ENCODE data around the gene SP5.
"Not testable (repeated sequence)": the region's sequence is repeated elsewhere in the genome, so short reads cannot be mapped to it uniquely, and the experiment has no call there.

SP5 gene

GRCh38 chr2:170711774-170712652, 3.1 kb upstream of the SP5 start:
- no peak for DNase-seq

GRCh38 chr2:170712653-170713542, 2.2 kb upstream of the SP5 start:
- DNase-seq, result no peak

- DNase-seq, result no peak
These were observed 1.4 kb upstream of the SP5 start for GRCh38 chr2:170713543-170714380.

GRCh38 chr2:170714381-170715061, 616 bp upstream of the SP5 start:
- DNase-seq, result no peak

GRCh38 chr2:170715932-170716777, 1.0 kb downstream of the SP5 start:
- no peak for DNase-seq

- DNase-seq, result peak; percentile 23
These were observed 1.9 kb downstream of the SP5 start for GRCh38 chr2:170716851-170717598.

GRCh38 chr2:170717599-170717963, 2.4 kb downstream of the SP5 start:
- DNase-seq, result no peak

- no peak for DNase-seq
These were observed 3.0 kb downstream of the SP5 start for GRCh38 chr2:170717991-170718589.

- DNase-seq, result no peak
These were observed 4.7 kb downstream of the SP5 start for GRCh38 chr2:170719810-170720209.

GRCh38 chr2:170721678-170722077, 6.5 kb downstream of the SP5 start:
- DNase-seq, result no peak

- DNase-seq, result no peak
These were observed 7.2 kb downstream of the SP5 start for GRCh38 chr2:170722301-170722700.

GRCh38 chr2:170723446-170723958, 8.4 kb downstream of the SP5 start:
- DNase-seq, result no peak

- no peak for DNase-seq
These were observed 18.9 kb downstream of the SP5 start for GRCh38 chr2:170733798-170734600.

- not testable (repeated sequence) for DNase-seq
These were observed 19.5 kb downstream of the SP5 start for GRCh38 chr2:170734601-170735000.

GRCh38 chr2:170736628-170737027, 21.5 kb downstream of the SP5 start:
- DNase-seq, result no peak

GRCh38 chr2:170737406-170737805, 22.3 kb downstream of the SP5 start:
- no peak for DNase-seq

GRCh38 chr2:170737821-170738220, 22.7 kb downstream of the SP5 start:
- no peak for DNase-seq

- peak; percentile 95 for DNase-seq
These were observed 23.9 kb downstream of the SP5 start for GRCh38 chr2:170739048-170739447.

GRCh38 chr2:170739507-170740046, 24.4 kb downstream of the SP5 start:
- DNase-seq, result no peak

All from EL (cell line).